MG63 (cell line): Measurements from ENCODE around the gene MT2A. TPM values are rescaled to one million over a fixed set of nuclear protein-coding genes. Genes with fewer than 3 reads are reported as not detected.

Source experiments
- DNase-seq: peaks from one replicate; pipeline ENCODE4 v3.0.0-alpha.2; 2020
- H3K27me3 ChIP-seq: fragments of 250-450 bp; sonication (Bioruptor Pico); 2 replicates; pipeline ENCODE4 v1.5.1; 2020; ENCODE audit warnings: mild to moderate bottlenecking, moderate library complexity
- H3K36me3 ChIP-seq: fragments of 250-450 bp; sonication (Bioruptor Pico); 2 replicates; pipeline ENCODE4 v1.5.1; 2020; ENCODE audit warnings: mild to moderate bottlenecking, moderate library complexity
- H3K4me3 ChIP-seq: fragments of 250-450 bp; sonication (Bioruptor Pico); 2 replicates; pipeline ENCODE4 v1.5.1; 2020; ENCODE audit warnings: mild to moderate bottlenecking, moderate library complexity
- H3K9me3 ChIP-seq: fragments of 250-450 bp; sonication (Bioruptor Pico); 2 replicates; pipeline ENCODE4 v1.5.1; 2020; ENCODE audit warnings: mild to moderate bottlenecking, moderate library complexity
- total RNA-seq: library from RNA; depleted of rRNA; stranded (reverse); fragments of >200 nt; shearing (Covaris generic); gene quantifications from 2 replicates; pipeline ENCODE4 v1.2.3, GENCODE V29; 2014; ENCODE audit warnings: low replicate concordance

The MT2A gene
- total RNA-seq, 1 experiment from 2014 or later, result 538 TPM

DNA sequence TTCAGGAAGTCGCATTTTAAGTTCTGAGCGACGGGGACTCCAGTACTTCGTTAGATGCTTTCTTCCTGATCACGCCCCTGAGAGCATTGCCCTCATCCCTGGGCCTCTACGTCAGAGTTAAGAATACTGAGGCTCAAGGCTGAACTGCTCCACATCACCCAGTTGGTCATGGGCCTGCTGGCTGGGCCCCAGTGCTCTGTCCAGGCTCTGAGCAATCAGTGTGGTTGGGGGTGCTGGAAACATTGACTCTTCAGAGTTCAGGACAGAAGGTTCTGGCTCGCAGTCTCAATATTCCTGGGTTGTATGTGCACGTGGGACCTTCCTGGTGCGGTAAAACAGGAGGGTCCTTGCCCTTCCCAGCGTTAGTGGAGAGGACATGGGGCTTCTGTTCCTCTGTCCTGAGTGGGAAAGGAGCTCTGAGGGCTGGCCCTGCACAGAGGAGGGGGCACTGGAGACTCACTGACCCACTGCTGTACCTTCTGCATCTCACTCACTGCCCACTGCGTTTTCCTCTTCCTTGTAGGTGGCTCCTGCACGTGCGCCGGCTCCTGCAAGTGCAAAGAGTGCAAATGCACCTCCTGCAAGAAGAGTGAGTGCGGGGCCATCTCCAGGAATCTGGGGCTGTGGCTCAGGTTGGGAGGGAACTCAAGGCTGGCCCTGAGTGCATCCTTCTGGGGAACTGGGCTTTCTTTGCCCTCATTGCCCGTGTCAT lies 17.7 kb downstream of the MT2A start:
- peak; percentile 99 for DNase-seq
- Histone ChIP-seq H3K4me3 (peak overlapping the region; percentile 49), H3K36me3 (no peaks in the 10 kb centered on the region), H3K9me3 (no peaks in the 10 kb centered on the region), H3K27me3 (no peaks in the 10 kb centered on the region)

DNA sequence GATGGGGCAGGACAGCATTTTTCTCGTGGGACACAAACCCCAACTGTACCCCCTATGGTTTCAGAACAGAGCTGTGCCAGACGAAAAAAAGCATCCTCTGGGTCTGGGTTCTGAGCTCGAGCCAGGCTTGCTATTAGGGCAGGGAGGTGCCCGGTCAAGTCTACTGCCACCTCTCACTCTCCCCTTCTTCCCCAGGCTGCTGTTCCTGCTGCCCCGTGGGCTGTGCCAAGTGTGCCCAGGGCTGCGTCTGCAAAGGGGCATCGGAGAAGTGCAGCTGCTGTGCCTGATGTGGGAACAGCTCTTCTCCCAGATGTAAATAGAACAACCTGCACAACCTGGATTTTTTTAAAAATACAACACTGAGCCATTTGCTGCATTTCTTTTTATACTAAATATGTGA lies 18.3 kb downstream of the MT2A start:
- Histone ChIP-seq H3K9me3 (no peaks in the 10 kb centered on the region), H3K27me3 (no peaks in the 10 kb centered on the region), H3K36me3 (no peaks in the 10 kb centered on the region), H3K4me3 (peak overlapping the region; percentile 49)
- DNase-seq, result no peak

DNA sequence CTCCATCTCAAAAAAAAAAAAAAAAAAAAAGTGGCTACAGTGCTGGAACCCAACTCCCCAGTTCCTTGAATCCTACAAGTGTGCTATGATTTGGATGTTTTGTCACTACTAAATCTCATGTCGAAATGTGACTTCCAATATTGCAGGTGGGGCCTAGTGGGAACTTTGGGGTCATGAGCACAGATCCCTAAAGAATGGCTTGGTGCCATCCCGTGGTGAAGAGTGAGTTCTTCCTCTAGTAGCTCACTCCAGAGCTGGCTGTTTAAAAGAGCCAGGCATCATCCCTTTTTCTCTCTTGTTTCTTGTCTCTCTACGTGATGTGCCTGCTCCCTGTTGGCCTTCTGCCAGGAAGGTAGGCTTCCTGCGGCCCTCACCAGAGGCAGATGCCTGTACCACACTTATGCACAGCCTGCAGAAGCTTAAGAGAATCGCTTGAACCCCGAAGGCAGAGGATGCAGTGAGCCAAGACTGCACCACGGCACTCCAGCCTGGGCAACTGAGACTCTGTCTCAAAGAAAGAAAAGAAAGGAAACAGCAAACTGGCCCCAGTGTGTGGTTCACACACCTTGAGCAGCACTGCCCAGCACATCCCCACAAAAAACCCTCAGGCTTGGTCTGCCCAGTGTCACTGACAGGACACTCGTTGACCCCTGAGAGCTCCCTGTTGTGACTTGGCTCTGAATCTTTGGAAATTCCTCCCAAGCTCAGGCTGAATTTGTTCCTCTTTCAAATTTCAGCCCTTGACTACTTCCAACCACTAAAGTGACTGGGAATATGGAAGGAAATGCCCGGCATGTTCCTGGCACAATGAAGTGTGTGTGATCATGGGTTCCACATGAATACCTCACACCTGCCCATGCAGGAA lies 20.3 kb downstream of the MT2A start:
- Histone ChIP-seq H3K4me3 (no peak overlapping the region), H3K27me3 (no peaks in the 10 kb centered on the region), H3K9me3 (no peaks in the 10 kb centered on the region), H3K36me3 (no peaks in the 10 kb centered on the region)
- DNase-seq, result no peak

DNA sequence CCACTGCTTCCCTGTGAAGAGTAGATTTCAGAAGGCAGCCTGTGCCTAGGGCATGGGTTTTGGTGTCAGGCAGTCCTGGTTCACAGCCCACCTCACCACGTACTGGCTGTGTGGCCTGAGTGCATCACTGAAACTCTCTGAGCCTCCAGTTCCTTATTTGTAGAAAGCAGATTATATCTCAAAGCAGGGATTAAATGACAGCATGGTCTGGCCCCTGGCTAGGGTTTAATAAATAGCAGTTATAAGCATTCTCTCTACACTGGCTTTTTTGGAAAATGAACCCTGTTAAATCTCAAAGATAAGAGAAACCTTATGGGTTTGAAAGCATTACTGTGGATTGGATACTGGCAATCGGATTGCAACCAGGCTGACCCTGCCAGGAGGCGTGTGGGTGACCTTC lies 21.1 kb downstream of the MT2A start:
- H3K9me3 ChIP-seq, result no peaks in the 10 kb centered on the region
- H3K36me3 ChIP-seq, result no peaks in the 10 kb centered on the region
- DNase-seq, result no peak
- H3K4me3 ChIP-seq, result no peak overlapping the region
- no peaks in the 10 kb centered on the region for H3K27me3 ChIP-seq

DNA sequence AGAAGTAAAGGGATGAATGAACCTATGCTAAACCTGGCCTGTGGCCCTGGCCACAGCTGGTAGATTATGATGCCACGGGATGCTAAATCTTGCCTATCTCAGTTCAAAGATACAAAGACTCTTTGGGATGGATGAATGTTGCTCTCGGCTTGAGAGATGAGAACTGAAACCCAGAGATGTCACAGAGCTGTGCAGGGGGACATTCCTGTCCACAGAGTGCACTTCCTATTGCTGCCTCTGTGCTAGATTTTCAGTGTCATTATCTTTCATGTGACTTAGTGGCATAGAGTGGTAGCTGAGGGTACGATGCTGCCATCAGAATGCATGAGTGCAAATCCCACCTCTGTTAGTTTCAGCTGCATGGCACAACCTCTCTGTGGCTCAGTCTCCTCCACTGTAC lies 21.8 kb downstream of the MT2A start:
- H3K27me3 ChIP-seq, result no peaks in the 10 kb centered on the region
- no peaks in the 10 kb centered on the region for H3K36me3 ChIP-seq
- DNase-seq, result no peak
- no peaks in the 10 kb centered on the region for H3K9me3 ChIP-seq
- H3K4me3 ChIP-seq, result no peak overlapping the region

DNA sequence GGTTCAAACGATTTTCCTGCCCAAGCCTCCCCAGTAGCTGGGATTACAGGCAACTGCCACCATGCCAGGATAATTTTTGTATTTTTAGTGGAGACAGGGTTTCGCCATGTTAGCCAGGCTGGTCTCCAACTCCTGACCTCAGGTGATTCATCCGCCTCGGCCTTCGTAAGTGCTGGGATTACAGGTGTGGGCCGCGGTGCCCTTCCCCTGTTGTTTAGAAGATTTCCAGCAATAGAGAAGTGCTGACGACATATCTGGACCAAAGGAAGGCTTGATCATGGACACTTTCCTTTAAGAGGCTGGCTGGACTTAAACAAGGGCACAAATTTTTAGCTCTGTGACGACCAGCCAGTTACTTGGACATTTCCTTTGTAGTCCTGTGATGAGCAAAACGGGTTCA lies 22.8 kb downstream of the MT2A start:
- Histone ChIP-seq H3K9me3 (no peaks in the 10 kb centered on the region), H3K36me3 (no peaks in the 10 kb centered on the region), H3K4me3 (no peak overlapping the region), H3K27me3 (no peaks in the 10 kb centered on the region)
- DNase-seq, result no peak

DNA sequence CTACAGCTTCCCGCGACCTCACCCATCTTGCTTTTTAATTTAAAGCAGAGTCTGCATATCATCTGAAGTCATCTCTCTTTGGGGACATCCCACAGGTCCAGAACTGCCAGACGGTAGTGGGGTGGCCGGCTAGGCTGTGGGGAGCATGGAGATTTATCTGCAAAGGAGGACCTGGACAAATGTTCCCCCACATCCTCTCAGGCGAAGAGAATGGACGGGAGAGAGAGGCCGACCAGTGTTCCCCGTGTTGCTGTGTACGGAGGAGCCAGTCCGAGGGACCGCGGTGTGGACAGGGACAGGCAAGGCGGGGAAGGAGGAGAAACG lies 23.4 kb downstream of the MT2A start:
- Histone ChIP-seq H3K4me3 (peak overlapping the region; percentile 50), H3K36me3 (no peaks in the 10 kb centered on the region), H3K9me3 (no peaks in the 10 kb centered on the region), H3K27me3 (no peaks in the 10 kb centered on the region)
- no peak for DNase-seq

DNA sequence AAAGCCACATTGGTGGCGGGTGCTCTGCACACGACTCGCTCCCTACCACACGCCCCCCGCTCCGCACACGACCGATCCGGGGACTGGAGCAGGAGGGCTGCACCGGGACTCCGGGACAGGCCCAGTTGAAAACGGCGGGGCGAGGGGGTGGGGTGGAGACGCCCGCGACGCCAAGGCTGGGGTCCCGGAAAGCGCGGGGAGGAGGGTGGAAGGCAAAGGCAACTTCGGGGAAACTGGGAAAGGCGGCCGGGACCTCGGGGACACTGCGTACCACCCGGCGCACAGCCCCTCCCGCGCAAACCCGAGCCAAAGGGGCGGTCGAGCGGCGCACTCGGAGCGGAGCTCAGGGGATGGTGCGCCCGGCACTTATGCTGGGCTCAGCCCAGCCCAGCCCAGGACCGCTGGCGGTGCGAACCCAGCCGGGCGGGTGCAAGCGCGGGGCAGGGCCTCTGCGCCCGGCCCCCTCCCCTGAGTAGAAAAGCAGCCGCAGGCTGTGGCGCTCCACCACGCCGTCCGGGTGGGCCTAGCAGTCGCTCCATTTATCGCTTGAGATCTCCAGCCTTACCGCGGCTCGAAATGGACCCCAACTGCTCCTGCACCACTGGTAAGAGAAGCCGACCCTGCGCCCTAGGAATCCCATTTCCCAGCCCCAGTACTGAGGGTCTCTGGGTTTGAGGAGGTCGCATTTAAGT lies 23.9 kb downstream of the MT2A start, which contains the start of gene MT1M:
Gene MT1M (plus strand): TSS at position 504 of the 692 bp plus-strand sequence. CDS start 73 bp downstream, at position 577.
- DNase-seq, result peak; percentile 81
- H3K36me3 ChIP-seq, result no peaks in the 10 kb centered on the region
- H3K4me3 ChIP-seq, result peak within 1 kb of the TSS; percentile 50
- H3K27me3 ChIP-seq, result no peaks in the 10 kb centered on the region; the same call in 1 of the 2 replicates
- H3K9me3 ChIP-seq, result no peaks in the 10 kb centered on the region

DNA sequence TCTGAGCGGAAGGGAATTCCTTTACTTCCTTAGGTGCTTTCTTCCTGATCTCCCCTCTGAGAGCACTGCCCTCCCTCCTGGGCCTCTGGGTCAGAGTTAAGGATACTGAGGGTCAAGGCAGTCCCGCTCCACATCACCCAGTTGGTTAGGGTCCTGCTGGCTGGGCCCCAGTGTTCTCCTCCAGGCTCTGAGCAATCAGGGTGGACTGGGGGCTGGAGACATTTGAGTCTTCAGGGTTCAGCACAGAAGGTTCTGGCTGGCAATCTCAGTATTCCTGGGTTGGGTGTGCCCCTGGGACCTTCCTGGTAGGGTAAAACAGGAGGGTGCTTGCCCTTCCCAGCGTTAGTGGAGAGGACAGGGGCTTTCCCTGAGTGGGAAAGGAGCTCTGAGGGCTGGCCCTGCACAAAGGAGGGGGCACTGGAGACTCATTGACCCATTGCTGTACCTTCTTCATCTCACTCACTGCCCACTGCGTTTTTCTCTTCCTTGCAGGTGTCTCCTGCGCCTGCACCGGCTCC lies 24.5 kb downstream of the MT2A start:
- DNase-seq, result no peak

DNA sequence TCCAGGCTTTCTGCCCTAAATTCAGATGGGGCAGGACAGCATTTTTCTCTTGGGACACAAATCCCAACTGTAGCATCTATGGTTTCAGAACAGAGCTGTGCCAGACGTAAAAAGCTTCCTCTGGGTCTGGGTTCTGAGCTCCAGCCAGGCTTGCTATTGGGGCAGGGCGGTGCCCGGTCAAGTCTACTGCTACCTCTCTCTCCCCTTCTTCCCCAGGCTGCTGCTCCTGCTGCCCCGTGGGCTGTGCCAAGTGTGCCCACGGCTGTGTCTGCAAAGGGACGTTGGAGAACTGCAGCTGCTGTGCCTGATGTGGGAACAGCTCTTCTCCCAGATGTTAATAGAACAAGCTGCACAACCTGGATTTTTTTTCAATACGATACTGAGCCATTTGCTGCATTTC lies 25.2 kb downstream of the MT2A start:
- H3K9me3 ChIP-seq, result no peaks in the 10 kb centered on the region
- H3K27me3 ChIP-seq, result no peaks in the 10 kb centered on the region; the same call in 1 of the 2 replicates
- peak overlapping the region; percentile 50 for H3K4me3 ChIP-seq
- no peaks in the 10 kb centered on the region for H3K36me3 ChIP-seq
- no peak for DNase-seq

More for the DNA sequence above, 24.5 kb downstream of the MT2A start:
- no peaks in the 10 kb centered on the region for H3K36me3 ChIP-seq
- no peaks in the 10 kb centered on the region for H3K9me3 ChIP-seq
- H3K4me3 ChIP-seq, result peak overlapping the region; percentile 50
- no peaks in the 10 kb centered on the region; the same call in 1 of the 2 replicates for H3K27me3 ChIP-seq

DNA sequence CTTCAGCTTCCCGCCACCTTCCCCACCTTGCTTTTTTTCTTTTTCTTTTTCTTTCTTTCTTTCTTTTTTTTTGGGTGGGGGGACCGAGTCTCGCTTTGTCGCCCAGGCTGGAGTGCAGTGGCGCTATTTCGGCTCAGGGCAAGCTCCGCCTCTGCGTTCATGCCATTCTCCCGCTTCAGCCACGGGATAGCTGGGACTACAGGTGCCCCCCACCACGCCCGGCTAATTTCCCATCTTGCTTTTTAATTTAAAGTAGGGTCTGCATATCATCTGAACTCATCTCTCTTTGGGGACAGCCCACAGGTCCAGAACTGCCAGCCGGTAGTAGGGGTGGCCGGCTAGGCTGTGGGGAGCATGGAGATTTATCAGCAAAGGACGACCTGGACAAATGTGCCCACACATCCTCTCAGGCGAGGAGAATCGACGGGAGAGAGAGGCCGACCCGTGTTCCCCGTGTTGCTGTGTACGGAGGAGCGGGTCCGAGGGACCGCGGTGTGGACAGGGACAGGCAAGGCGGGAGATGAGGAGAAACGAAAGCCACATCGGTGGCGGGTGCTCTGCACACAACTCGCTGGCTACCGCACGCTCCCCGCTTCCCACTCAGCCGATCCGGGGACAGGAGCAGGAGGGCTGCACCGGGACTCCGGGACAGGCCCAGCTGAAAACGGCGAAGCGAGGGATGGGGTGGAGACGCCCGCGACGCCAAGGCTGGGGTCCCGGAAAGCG lies 26.5 kb downstream of the MT2A start:
- Histone ChIP-seq H3K27me3 (no peaks in the 10 kb centered on the region; the same call in 1 of the 2 replicates), H3K36me3 (no peaks in the 10 kb centered on the region), H3K9me3 (no peaks in the 10 kb centered on the region), H3K4me3 (no peak overlapping the region)
- no peak for DNase-seq

DNA sequence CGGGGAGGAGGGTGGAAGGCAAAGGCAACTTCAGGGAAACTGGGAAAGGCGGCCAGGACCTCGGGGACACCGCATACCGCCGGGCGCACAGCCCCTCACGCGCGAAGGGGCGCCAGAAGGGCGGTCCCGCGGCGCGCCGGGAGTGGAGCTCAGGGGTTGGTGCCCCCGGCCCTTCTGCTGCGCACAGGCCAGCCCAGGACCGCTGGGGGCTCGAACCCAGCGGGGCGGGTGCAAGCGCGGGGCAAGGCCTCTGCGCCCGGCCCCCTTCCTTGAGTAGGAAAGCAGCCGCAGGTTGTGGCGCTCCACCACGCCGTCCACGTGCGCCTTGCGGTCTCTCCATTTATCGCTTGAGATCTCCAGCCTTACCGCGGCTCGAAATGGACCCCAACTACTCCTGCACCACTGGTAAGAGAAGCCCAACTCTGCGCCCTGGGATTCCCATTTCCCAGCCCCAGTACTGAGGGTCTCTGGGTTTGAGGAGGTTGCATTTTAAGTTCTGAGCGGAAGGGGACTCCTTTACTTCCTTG lies 27.1 kb downstream of the MT2A start:
- Histone ChIP-seq H3K36me3 (no peaks in the 10 kb centered on the region), H3K9me3 (no peaks in the 10 kb centered on the region), H3K27me3 (peaks cover 2% of the 10 kb centered on the region; the same call in 1 of the 2 replicates), H3K4me3 (no peak overlapping the region)
- no peak for DNase-seq

DNA sequence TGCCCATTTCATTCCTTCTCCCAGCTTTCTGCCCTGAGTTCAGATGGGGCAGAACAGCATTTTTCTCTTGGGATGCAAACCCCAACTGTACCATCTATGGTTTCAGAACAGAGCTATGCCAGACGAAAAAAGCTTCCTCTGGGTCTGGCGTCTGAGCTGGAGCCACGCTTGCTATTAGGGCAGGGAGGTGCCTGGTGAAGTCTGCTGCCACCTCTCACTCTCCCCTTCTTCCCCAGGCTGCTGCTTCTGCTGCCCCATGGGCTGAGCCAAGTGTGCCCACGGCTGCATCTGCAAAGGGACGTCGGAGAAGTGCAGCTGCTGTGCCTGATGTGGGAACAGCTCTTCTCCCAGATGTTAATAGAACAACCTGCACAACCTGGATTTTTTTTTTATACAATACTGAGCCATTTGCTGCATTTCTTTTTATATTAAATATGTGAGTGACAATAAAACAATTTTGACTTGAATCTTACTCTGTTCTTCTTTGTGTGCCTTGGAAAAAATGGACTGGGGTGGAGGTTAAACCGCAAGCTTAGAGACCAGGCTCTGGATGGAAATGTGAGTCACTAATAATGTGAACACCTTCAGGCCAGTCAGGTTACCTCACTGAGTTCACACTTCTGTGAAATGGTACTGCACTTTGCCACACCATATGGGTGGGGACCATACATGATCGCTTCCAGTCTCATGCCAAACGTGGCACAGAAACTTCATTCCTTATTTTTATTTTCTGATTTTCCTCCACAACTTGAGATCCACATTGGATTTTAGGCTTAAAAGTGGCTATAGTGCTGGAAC lies 28.4 kb downstream of the MT2A start:
- peaks cover 3% of the 10 kb centered on the region; the same call in 1 of the 2 replicates for H3K27me3 ChIP-seq
- H3K4me3 ChIP-seq, result no peak overlapping the region
- no peak for DNase-seq
- no peaks in the 10 kb centered on the region; the same call in 1 of the 2 replicates for H3K36me3 ChIP-seq
- H3K9me3 ChIP-seq, result no peaks in the 10 kb centered on the region

DNA sequence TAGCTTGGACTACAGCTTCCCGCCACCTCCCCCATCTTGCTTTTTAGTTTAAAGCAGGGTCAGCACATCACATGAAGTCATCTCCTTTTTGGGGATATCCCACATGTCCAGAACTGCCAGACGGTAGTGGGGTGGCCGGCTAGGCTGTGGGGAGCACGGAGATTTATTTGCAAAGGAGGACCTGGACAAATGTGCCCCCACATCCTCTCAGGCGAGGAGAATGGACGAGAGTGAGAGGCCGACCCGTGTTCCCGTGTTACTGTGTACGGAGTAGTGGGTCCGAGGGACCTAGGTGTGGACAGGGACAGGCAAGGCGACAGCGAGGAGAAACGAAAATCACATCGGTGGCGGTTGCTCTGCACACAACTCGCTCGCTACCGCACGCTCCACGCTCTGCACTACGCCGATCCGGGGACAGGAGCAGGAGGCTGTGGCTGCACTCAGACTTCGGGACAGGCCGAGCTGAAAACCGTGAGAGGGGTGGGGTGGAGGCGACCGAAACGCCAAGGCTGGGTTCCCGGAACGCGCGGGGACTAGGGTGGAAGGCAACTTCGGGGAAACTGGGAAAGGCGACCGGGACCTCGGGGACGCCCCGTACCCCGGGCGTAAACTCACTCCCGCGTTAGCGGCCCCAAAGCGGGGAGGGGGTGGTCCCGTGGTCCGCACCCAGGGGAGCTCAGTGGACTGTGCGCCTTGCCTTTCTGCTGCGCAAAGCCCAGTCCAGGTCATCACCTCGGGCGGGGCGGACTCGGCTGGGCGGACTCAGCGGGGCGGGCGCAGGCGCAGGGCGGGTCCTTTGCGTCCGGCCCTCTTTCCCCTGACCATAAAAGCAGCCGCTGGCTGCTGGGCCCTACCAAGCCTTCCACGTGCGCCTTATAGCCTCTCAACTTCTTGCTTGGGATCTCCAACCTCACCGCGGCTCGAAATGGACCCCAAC lies 29.7 kb downstream of the MT2A start, which contains the start of gene MT1A:
Gene MT1A (plus strand): TSS at position 853 of the 937 bp plus-strand sequence. CDS start 73 bp downstream, at position 926.
- DNase-seq, result no peak
- H3K4me3 ChIP-seq, result no peak within 1 kb of the TSS
- H3K9me3 ChIP-seq, result no peaks in the 10 kb centered on the region
- H3K27me3 ChIP-seq, result peaks cover 3% of the 10 kb centered on the region; the same call in 1 of the 2 replicates
- H3K36me3 ChIP-seq, result no peaks in the 10 kb centered on the region; the same call in 1 of the 2 replicates
